ENCODE data around the gene TMEM38B.
"Not testable (repeated sequence)": the region's sequence is repeated elsewhere in the genome, so short reads cannot be mapped to it uniquely, and the experiment has no call there.

TMEM38B gene

DNA sequence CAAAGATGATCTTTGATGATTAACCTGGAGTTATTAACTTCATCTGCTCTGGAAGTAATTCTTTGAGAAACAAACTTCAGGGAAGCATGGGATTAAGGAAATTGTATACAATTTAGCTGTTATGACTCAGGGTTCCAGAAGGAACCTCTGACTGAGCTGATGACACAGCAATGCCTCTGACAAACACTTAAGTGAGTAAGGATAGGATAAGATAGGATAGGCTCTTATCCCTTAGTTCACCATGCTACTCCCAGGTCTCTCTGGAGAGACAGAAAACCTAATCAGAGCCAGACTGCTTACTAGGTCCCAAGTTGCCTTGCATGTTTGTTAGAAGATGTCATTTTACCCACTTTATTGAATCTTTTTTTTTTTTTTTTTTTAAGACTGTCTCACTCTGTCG is 12.6 kb upstream of the TMEM38B start:
- no peak for DNase-seq

DNA sequence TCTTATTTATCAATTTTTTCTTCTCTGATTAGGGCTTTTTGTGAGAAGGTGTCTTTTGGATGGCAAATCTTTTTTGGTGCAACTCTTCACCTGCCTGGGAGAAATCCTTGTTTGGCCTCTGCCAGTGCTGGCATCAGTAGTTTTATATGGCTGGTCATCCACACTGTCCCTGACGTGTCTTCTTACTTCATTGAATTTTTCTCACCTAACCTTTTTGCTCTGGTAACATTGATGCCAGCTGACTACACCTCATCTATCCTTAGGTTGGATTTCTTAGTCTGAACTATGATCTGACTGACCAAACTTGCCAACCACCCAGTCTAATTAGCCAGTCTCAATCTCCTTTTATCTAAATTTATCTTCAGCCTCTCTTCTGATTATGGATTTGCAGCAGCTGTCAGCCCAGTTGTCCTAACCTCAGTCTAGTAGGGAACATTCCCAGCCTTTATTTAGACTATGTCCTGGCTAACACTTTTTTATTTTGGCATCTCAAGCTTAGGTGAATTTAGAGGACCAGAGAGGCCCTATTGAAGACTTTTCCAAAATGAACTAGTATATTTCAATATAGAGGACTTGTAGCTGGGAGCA is 10.6 kb upstream of the TMEM38B start:
- no peak for DNase-seq

DNA sequence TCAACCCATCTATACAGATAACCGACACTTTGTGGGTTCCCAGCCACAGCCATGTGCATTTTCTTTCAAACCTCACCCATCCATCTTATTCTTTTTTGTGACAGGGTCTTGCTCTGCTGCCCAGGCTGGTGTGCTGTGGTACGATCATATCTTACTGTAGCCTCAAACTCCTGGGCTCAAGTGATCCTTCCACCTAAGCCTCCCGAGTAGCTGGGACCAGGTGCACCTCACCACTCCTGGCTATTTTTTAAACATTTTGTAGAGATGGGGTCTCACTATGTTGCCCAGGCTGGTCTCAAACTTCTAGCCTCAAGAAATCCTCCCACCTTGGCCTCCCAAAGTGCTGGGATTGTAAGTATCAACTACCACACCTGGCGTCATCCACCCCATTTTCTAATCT is 7.4 kb upstream of the TMEM38B start:
- DNase-seq = no peak

DNA sequence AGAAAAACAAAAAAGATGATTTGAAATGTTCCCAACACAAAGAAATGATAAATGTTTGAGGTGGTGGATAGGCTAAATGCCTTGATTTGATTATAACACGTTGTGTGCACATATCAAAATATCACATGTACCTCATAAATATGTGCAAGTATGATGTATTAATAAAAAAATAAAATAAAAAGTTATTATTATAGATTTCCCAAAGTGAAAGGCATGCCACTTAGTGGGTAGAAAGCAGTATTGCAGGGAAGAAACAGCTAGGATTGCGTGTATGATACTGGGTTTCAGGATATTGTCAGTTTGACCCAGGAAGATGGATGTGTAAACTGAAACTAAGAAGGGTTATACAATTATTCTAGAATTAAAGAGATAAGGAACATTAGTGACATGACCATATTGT is 3.6 kb upstream of the TMEM38B start:
- DNase-seq = no peak

DNA sequence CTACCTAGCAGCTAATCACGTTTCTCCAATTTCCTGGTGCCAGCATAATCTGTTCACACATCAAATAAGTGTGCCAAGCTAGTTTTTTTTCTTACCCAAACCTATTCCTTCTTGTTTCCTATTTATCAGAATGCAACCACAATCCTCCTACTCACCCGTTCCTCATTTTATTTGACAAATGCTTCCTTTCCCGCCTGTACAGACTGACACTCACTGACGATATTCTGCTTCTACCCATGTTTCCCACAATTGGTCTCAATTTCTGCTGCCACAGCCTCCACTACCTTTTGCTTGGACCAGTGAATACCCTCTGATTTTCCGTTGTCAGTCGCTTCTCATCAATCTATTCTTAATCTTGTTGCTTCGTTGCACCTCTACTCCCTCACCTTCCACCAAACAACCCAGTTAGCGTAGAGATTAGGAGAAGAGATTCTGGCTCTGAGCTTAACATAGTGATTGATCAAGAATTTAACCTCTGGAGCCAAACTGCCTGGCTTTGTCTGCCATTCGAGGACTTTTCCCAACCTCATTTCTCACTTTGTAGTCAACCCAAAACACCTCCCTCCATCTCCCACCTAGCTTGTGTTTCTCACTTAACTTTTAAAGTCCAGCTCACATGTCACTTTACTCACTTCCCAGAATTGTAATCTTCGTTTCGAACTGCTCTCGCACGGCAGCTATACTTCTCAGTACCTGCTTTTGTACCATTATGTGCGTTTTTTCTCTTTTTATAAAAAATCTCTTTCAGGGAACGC is 729 bp upstream of the TMEM38B start:
- peak in 1 of 3 experiments; percentile 67 for DNase-seq

DNA sequence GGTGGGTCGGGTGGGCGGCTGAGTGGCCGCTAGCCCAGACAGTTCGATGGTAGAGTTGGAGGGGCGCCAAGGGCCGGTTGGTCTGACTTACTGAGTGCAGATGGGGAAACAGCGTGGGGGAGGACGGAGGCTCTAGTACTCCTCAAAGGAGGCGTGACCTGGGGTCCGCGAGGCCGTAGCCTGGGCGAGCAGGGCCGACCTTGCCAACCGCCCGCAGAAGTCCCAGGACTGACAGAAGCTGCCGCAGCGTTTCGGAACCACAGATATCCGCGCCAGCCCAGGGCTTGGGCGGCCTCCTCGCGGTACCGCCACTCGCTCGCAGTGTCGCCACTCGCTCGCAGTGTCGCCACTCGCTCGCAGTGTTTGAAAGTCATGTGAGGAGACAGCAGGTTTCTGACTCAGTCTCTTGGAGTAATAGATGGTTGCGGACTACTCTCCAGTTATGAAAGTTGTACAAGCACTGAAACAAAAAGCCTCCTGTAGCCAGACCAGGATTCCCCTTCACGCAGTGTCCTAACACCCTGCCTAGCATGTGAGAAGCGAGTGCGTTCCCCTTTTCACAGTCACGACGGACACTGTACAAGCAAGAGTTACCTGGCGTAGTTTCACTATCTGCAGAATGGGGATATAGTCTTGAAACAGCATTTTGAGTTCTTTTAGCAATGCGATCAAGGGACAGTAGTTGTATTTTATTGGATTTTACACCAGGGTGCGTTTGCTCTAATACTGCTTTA is 674 bp downstream of the TMEM38B start:
- DNase-seq = peak; percentile 15 to 90 (median 90)

DNA sequence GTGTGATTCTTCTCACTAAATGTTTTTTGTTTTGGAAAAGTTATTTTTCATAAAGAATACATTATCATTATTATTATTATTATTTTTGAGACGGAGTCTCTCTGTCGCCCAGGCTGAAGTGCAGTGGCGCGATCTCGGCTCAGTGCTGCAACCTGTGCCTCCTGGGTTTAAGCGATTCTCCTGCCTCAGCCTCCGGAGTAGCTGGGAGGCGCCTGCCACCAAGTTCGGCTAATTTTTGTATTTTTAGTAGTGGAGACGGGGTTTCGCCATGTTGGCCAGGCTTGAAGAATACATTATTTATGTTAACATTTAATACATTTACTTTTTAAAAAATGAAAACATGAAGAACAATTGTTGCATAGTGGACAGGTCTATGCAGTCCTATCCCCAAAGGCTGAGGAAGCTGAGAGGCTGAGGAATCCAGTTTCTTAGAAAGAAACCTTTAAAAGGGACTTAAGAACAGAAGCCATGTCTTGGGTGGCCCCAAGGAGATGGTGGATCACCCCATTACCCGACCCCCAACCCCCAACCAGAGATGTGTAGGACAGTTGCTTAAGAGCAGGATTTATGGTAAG is 2.0 kb downstream of the TMEM38B start:
- DNase-seq = no peak

DNA sequence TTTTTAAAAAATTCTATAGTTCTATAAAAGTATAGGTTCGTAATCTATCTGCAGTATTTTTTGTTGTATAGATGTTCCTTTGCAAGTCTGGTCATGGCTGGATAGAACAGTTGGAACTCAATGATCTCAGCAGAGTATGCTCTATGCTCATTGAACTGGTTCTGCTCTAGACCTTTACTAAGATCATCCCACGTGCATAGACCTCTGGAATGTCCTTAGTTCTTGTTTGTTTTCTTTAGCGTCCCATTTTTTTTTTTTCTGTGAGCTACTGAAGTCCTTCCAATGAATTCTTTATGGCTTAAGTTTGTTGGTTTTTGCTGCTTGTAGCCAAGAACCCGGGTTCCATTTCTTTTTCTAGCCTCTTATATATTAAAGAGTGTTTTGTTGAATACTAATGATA is 3.5 kb downstream of the TMEM38B start:
- no peak for DNase-seq

DNA sequence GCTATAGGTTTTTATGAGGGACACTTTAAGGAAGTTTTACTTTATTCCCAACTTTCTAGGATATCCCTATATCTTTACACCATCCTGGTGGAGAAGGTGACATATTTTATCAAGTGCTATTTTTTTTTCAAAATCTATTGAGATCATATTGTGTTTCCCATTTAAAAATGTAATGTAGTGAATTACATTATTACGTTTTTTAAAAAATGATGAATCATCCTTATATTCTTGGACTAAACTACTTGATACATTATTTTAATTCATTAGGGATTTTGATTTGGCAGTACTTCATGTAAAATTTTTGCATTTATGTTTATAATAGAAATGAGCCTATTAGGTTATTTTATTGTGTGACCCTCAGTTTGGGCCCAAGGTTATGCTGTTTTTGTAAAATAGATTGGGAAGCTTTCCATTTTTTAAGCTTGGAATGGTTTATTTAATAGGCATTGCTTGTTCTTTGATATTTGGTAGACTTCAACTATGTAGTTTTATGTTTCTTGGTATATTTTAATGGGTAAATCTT is 4.1 kb downstream of the TMEM38B start:
- no peak for DNase-seq

DNA sequence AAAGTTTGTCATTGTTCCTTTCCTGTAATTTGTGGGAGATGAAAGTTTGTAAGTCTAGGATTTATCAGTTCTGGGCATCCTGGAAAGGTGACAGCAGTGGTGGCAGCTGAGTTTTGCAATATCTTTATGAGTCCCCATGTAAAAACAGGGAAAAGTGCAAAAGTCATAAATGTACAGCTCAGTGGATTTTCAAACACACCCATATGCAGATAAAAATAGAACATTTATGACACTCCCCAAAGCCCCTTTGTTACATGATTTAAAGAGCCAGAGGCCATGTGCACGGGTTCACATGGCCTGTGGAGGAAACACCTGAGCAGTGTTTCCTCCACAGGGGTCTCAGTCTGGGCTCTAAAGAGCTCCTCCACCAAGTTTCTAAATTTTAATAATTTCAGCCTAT is 6.3 kb downstream of the TMEM38B start:
- DNase-seq = no peak

DNA sequence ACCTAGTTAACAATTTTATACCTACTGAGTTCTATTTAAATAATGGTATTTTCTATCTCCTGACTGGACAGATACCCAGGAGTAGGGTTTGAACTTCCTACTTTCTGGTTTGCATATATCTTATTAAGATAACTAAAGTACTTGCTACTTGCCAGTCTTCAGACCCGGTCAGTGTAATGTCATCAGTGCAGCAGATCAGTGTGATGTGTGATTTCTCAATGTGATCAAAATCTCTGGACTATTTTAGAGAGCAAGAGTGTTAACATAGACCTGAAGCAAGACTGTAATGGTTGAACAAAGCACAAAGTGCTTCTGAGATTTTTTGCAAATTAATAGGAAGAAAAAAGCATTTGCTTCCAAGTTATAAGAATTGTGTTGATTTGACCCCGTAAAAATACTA is 6.8 kb downstream of the TMEM38B start:
- DNase-seq = no peak

DNA sequence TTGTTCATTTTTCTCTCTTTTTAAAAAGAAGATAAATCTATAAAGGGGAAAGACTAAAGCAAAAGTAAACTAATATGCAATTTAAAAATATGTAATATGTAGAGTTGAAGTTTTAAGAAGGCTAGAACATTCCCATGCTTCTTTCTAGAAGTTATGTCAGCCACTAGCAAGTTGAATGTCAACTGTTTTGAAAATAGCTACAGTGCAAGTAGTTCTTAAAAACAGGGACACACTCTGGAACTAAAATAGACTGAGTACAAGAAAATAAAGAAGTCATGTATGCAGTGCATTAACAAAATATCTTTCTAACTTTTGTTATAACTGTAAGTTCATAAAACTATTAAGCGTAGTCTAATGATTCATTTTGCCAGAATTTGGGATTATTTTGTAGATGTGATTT is 7.9 kb downstream of the TMEM38B start:
- DNase-seq = no peak

DNA sequence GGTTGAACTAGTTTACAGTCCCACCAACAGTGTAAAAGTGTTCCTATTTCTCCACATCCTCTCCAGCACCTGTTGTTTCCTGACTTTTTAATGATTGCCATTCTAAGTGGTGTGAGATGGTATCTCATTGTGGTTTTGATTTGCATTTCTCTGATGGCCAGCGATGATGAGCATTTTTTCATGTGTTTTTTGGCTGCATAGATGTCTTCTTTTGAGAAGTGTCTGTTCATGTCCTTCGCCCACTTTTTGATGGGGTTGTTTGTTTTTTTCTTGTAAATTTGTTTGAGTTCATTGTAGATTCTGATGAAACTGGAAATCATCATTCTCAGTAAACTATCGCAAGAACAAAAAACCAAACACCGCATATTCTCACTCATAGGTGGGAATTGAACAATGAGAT is 9.3 kb downstream of the TMEM38B start:
- not testable (repeated sequence) for DNase-seq

DNA sequence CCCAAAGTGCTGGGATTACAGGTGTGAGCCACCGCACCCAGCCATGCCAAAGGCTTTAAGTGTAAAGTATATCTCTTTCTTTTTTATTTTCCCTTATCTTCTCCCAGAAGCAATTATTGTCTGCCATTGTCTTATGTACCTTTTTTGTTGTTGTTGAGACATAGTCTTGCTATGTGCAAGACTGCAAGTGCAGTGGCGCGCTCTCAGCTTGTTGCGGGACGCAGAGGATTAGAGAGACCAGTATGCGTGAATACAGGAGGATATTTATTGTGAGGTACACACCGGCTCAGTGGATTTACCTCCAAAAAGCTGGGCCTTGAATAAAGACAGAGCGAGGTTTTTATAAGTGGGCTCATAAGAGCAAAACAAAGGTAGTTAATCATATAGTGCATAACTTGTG is 11.8 kb downstream of the TMEM38B start:
- DNase-seq = no peak

DNA sequence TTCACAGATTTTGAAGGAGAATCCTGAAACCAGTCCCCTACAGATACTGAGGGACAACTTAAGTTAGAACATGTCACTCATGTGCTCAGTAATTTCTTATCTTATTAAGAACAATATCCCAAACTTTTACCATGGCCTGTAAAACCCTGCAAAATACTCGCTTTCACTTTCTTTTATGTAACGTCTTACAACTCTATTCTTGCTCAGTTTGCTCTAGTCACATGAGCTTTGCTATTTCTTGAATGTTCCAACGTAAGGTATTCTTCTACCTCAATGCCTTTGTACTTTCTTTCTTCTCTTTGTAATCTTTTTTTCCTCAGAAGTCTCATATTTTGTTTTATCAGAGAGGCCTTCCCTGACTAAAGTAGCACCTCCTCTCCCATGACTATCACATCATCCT is 14.1 kb downstream of the TMEM38B start:
- no peak for DNase-seq

DNA sequence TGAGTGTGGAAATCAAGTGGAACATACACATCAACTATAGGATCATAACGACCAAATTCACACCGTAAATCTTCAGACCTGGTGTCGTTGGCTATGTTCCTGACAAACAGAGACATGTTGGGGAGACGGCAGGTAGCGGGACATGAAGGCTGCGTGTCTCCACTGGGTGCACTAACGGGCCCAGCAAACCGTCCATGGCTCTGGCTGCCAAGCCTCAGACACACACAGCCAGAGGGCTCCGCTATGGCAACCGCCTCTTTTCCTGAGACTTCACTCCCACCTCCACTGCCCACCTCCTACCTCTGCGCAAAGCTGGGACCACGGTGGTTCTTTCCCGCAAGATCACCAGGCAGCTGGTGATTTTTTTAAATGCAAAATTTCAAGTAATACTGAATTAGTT is 16.3 kb downstream of the TMEM38B start:
- no peak for DNase-seq

DNA sequence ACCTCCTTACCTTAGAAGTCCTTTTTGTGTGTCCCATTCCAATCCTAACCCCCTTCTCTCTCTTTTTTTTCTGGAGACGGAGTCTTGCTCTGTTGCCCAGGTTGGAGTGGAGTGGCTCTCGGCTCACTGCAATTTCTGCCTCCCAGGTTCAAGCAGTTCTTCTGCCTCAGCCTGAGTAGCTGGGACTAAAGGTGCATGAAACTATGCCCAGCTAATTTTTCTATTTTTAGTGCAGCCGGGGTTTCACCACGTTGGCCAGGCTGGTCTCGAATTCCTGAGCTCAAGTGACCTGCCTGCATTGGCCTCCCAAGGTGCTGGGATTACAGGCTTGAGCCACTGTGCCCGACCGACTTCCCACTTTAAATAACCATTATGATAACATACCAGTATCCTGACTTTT is 17.5 kb downstream of the TMEM38B start:
- no peak for DNase-seq

DNA sequence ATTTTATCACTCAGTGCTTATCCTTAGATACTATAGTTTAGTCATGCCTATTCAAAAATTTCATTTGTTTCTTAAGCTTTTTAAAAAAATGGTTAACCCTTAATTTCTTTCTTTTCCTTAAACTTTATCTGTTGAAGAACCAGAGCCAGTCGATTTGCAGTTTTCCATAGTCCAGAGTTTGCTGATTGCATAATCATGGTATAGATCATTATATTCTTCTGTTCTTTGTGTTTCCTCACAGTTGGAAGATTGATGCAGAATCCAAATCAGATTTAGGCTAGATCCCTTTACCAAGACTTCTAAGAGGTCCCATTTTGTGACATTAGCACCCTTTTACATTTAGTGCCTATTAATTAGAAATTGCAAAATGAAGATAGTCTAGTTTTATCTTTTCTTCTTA is 18.0 kb downstream of the TMEM38B start:
- DNase-seq = no peak

DNA sequence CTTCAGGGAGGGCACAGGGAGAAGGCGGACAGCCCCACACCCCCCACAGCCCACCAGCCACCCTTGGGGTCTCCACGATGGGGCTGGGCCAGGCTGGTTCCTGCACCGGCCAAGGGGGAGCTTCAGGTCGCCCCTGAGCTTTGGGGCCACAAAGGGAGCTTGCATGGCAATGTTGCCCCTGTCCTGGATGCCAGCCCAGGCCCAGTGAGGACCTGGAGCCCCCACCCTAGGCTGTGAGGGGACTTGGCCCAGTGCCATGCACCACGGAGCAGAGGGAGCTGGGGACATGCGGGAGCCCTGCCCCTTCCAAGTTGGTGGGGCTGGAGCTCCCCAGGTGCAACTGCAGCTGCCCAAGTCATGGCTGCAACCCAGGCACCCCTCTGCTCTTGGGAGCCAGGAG is 18.4 kb downstream of the TMEM38B start:
- DNase-seq = no peak

DNA sequence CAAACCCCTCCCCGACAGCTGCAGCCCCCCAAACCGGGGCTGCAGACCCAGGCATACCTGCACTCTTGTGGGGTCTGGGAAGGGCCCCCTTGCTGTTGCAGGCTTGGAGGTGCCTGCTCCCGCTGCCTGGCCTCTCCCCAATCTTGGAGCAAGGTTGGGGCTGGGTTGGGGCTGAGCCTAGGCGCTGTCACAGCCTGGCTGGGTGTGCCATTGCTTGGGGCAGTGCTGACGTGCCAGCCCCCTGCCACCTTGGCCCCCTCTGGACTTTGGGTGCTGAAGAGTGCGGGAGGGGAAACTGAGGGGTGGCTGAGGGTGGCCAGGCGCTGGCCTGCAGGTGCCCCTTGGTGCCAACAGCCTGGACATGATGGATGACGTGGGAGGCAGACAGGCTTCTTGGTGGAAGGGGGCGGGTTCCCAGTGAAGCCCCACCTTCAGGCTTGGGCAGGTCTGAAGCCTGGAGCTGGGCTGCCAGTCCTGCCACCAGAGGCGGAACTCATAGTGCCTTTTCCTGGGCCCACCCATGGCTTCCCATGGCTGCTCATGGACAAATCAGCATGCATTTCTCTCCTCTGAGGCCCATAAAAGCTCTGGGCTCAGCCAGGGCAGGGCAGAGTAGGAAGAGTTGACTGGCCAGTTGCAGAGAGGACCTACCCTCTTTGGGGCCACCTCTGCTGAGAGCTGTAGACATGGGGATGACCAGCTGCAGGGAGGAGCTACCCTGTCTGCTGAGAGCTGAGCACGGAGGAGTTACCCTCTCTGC is 19.1 kb downstream of the TMEM38B start:
- no peak for DNase-seq

DNA sequence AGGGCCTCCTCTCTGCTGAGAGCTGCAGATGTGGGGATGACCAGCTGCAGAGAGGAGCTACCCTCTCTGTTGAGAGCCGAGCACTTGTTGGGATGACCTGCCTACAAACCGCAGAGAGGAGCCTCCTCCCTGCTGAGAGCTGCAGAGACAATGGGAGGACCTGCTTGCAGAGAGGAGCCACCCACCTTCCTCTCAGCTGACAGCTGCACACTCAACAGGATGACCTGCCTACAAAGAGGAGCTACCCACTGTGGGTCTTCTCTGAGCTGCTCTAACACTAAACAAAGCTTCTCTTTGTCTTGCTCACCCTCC is 19.6 kb downstream of the TMEM38B start:
- DNase-seq = no peak

DNA sequence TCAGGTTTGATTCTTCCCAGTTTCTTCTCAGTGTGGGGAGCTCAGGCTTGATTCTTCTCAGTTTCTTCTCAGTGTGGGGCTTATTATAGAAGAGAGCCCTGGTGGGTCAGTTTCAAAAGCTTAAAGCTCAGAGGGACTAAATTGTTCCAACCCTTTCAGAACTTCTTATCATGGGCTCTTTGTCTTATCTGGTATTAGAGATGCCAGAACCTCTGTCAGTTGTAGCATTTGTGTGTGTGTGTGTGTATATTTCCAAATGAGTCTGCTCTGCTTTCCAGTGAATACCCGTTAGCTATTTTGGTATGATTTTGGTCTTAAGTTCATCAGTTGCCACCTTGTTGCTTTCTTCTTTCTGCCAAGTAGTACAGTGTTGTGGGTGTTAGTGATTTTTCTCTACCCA is 21.8 kb downstream of the TMEM38B start:
- no peak for DNase-seq

DNA sequence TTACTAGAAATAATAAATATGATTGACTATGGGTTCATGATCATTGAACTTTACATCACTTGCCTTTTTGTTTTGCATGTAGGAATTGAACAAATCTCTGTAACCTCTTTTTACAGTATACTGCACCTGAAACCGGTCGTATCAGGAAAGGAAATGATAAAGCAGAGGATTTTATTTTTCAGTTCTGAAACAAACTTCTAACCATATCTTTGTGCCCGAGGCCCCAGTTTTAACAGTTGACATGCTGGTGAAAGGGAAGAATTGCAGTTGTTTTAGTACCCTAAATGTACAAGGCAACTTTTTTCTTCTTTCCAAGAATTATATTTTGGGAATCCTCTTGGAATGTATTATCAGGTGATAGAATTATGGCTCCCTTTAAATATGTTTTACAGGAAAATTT is 27.8 kb downstream of the TMEM38B start:
- DNase-seq = no peak

Data from NCI-H1417 (cell line).